ENCODE measurements around the gene BCAT1.
"Not testable (repeated sequence)": the region's sequence is repeated elsewhere in the genome, so short reads cannot be mapped to it uniquely, and the experiment has no call there.

The BCAT1 gene

GRCh38 chr12:24814379-24815113, 134.4 kb downstream of the BCAT1 start:
- CTCF ChIA-PET = interaction anchor here (1.9 kb wide), 1 partner anchor 20 kb away, joined by 4 read pairs; no protein-coding TSS in a partner anchor
- peak in 2 of 3 donors; percentile 42 to 56 for DNase-seq

DNA sequence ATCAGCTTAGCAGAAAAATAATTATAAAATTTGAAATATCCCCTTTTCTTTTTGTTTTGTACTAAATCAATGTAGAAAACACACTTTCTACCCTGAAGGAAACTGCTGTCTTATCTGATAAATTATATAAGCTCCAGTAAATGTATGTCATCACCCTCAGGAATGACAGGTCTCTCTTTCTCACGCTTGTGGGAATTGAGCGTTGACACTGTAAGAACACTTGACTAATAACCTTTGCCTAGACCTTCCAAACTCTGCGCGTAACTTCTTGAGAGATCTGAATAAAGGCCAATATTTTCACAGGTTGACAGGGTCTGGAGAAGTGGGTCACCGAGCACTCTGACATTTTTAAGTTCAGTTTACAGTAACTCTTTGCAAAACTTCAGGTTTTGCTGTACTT, 138.5 kb downstream of the BCAT1 start:
- Histone ChIP-seq H3K4me3 (ENCODE audit: control insufficient read depth in 1 of 7, extremely low read depth in 1 of 7, insufficient read depth in 4 of 7, low read depth in 2 of 7, low read length in 6 of 7) (no peak overlapping the region), H3K9me3 (ENCODE audit: control extremely low read depth in 1 of 5, control insufficient read depth in 4 of 5, insufficient read depth in 2 of 5, low read depth in 1 of 5, low read length in 4 of 5) (no peaks in the 10 kb centered on the region), H3K36me3 (ENCODE audit: control insufficient read depth in 4 of 4, insufficient read depth in 4 of 4, low read length in 3 of 4) (no peaks in the 10 kb centered on the region), H3K27ac (ENCODE audit: insufficient read depth in 1 of 2, low read depth in 1 of 2, low read length in 2 of 2, poor library complexity in 1 of 2, severe bottlenecking in 2 of 2) (no peak overlapping the region), H3K4me1 (ENCODE audit: control extremely low read depth in 1 of 4, control insufficient read depth in 4 of 4, insufficient read depth in 4 of 4, low read length in 3 of 4) (peaks cover 4 to 16% (median 8%) of the 10 kb centered on the region in 4 experiments), H3K27me3 (replicated peaks in 2 of 5; ENCODE audit: control insufficient read depth in 4 of 5, insufficient read depth in 5 of 5, low read length in 4 of 5) (no peaks in the 10 kb centered on the region)
- POLR2A ChIA-PET = no interaction called here
- no peak for DNase-seq
- 85% methylated on average over 4 of the region's 5 CpGs for WGBS (ENCODE audit: insufficient coverage)
- CTCF ChIA-PET = no interaction called here

More at GRCh38 chr12:24814379-24815113, 134.4 kb downstream of the BCAT1 start:
- no peaks in the 10 kb centered on the region for H3K27me3 ChIP-seq (replicated peaks in 2 of 5; ENCODE audit: control insufficient read depth in 4 of 5, insufficient read depth in 5 of 5, low read length in 4 of 5)
- H3K27ac ChIP-seq (ENCODE audit: insufficient read depth in 1 of 2, low read depth in 1 of 2, low read length in 2 of 2, poor library complexity in 1 of 2, severe bottlenecking in 2 of 2) = peak overlapping the region; percentile 39 to 51
- H3K36me3 ChIP-seq (ENCODE audit: control insufficient read depth in 4 of 4, insufficient read depth in 4 of 4, low read length in 3 of 4) = peaks cover 0 to 17% (median 11%) of the 10 kb centered on the region in 4 experiments
- H3K9me3 ChIP-seq (ENCODE audit: control extremely low read depth in 1 of 5, control insufficient read depth in 4 of 5, insufficient read depth in 2 of 5, low read depth in 1 of 5, low read length in 4 of 5) = no peaks in the 10 kb centered on the region
- 20% methylated on average over 1 of the region's 2 CpGs for WGBS (ENCODE audit: insufficient coverage)
- H3K4me1 ChIP-seq (ENCODE audit: control extremely low read depth in 1 of 4, control insufficient read depth in 4 of 4, insufficient read depth in 4 of 4, low read length in 3 of 4) = peaks cover 4 to 21% (median 9%) of the 10 kb centered on the region in 4 experiments
- peak overlapping the region in 6 of 7 experiments; percentile 24 to 65 (median 34) for H3K4me3 ChIP-seq (ENCODE audit: control insufficient read depth in 1 of 7, extremely low read depth in 1 of 7, insufficient read depth in 4 of 7, low read depth in 2 of 7, low read length in 6 of 7)
- POLR2A ChIA-PET = no interaction called here

DNA sequence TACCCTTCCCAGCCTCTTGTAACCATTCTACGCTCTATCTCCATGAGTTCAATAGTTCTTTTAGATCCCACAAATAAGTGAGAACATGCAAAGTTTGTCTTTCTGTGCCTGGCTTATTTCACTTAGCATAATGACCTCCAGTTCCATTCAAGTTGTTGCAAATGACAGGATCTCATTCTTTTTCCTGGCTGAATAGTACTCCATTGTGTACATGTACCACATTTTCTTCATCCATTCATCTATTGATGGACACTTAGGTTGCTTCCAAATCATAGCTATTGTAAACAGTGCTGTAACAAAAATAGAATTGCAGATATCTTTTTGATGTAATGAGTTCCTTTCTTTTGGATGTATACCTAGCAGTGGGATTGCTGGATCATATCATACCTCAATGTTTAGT, 139.6 kb downstream of the BCAT1 start:
- H3K36me3 ChIP-seq (ENCODE audit: control insufficient read depth in 4 of 4, insufficient read depth in 4 of 4, low read length in 3 of 4); H3K4me1 ChIP-seq (ENCODE audit: control extremely low read depth in 1 of 4, control insufficient read depth in 4 of 4, insufficient read depth in 4 of 4, low read length in 3 of 4); DNase-seq; H3K27ac ChIP-seq (ENCODE audit: insufficient read depth in 1 of 2, low read depth in 1 of 2, low read length in 2 of 2, poor library complexity in 1 of 2, severe bottlenecking in 2 of 2); H3K27me3 ChIP-seq (replicated peaks in 2 of 5; ENCODE audit: control insufficient read depth in 4 of 5, insufficient read depth in 5 of 5, low read length in 4 of 5); H3K4me3 ChIP-seq (ENCODE audit: control insufficient read depth in 1 of 7, extremely low read depth in 1 of 7, insufficient read depth in 4 of 7, low read depth in 2 of 7, low read length in 6 of 7); POLR2A ChIA-PET; H3K9me3 ChIP-seq (ENCODE audit: control extremely low read depth in 1 of 5, control insufficient read depth in 4 of 5, insufficient read depth in 2 of 5, low read depth in 1 of 5, low read length in 4 of 5); CTCF ChIA-PET: not testable (repeated sequence)
- no CpG with 5 or more reads among the region's 1 CpG for WGBS (ENCODE audit: insufficient coverage)

DNA sequence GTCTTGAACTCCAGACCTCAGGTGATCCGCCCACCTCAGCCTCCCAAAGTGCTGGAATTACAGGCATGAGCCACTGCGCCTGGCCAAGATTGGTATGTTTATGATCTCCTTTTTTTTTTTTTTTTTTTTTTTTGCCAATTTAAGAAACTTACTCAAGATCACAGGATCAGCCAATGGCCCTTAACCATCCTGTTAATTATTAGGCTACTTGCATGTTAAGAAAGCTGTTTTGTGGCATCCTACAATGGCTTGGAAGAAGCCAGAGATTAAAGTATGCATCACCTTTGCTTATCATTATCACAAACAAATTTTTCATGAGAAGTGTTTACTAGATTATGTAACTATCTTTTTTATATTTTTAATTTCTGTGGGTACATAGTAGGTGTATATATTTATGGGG, 140.2 kb downstream of the BCAT1 start:
- H3K4me1 ChIP-seq (ENCODE audit: control extremely low read depth in 1 of 4, control insufficient read depth in 4 of 4, insufficient read depth in 4 of 4, low read length in 3 of 4) = peaks cover 0 to 5% (median 3%) of the 10 kb centered on the region in 4 experiments
- H3K27me3 ChIP-seq (replicated peaks in 2 of 5; ENCODE audit: control insufficient read depth in 4 of 5, insufficient read depth in 5 of 5, low read length in 4 of 5) = no peaks in the 10 kb centered on the region
- no peak overlapping the region for H3K27ac ChIP-seq (ENCODE audit: insufficient read depth in 1 of 2, low read depth in 1 of 2, low read length in 2 of 2, poor library complexity in 1 of 2, severe bottlenecking in 2 of 2)
- CTCF ChIA-PET = interaction anchor here (0.8 kb wide), 1 partner anchor 33 kb away, joined by 3 read pairs; no protein-coding TSS in a partner anchor
- H3K4me3 ChIP-seq (ENCODE audit: control insufficient read depth in 1 of 7, extremely low read depth in 1 of 7, insufficient read depth in 4 of 7, low read depth in 2 of 7, low read length in 6 of 7) = no peak overlapping the region
- peaks cover 0 to 3% (median 3%) of the 10 kb centered on the region in 5 experiments for H3K9me3 ChIP-seq (ENCODE audit: control extremely low read depth in 1 of 5, control insufficient read depth in 4 of 5, insufficient read depth in 2 of 5, low read depth in 1 of 5, low read length in 4 of 5)
- no peaks in the 10 kb centered on the region for H3K36me3 ChIP-seq (ENCODE audit: control insufficient read depth in 4 of 4, insufficient read depth in 4 of 4, low read length in 3 of 4)
- POLR2A ChIA-PET = no interaction called here
- no CpG with 5 or more reads among the region's 2 CpGs for WGBS (ENCODE audit: insufficient coverage)
- DNase-seq = no peak

- ChIA-PET CTCF (no interaction called here), POLR2A (no interaction called here)
- no peak overlapping the region for H3K4me3 ChIP-seq (ENCODE audit: control insufficient read depth in 1 of 7, extremely low read depth in 1 of 7, insufficient read depth in 4 of 7, low read depth in 2 of 7, low read length in 6 of 7)
- peaks cover 0 to 15% (median 8%) of the 10 kb centered on the region in 5 experiments for H3K9me3 ChIP-seq (ENCODE audit: control extremely low read depth in 1 of 5, control insufficient read depth in 4 of 5, insufficient read depth in 2 of 5, low read depth in 1 of 5, low read length in 4 of 5)
- no peak for DNase-seq
- H3K27me3 ChIP-seq (replicated peaks in 2 of 5; ENCODE audit: control insufficient read depth in 4 of 5, insufficient read depth in 5 of 5, low read length in 4 of 5) = no peaks in the 10 kb centered on the region
- H3K36me3 ChIP-seq (ENCODE audit: control insufficient read depth in 4 of 4, insufficient read depth in 4 of 4, low read length in 3 of 4) = no peaks in the 10 kb centered on the region
- H3K4me1 ChIP-seq (ENCODE audit: control extremely low read depth in 1 of 4, control insufficient read depth in 4 of 4, insufficient read depth in 4 of 4, low read length in 3 of 4) = peaks cover 0 to 14% (median 10%) of the 10 kb centered on the region in 4 experiments
- H3K27ac ChIP-seq (ENCODE audit: insufficient read depth in 1 of 2, low read depth in 1 of 2, low read length in 2 of 2, poor library complexity in 1 of 2, severe bottlenecking in 2 of 2) = no peak overlapping the region
- WGBS (ENCODE audit: insufficient coverage) = no CpG with 5 or more reads among the region's 2 CpGs
Observed at GRCh38 chr12:24806386-24806785, 142.5 kb downstream of the BCAT1 start.

DNA sequence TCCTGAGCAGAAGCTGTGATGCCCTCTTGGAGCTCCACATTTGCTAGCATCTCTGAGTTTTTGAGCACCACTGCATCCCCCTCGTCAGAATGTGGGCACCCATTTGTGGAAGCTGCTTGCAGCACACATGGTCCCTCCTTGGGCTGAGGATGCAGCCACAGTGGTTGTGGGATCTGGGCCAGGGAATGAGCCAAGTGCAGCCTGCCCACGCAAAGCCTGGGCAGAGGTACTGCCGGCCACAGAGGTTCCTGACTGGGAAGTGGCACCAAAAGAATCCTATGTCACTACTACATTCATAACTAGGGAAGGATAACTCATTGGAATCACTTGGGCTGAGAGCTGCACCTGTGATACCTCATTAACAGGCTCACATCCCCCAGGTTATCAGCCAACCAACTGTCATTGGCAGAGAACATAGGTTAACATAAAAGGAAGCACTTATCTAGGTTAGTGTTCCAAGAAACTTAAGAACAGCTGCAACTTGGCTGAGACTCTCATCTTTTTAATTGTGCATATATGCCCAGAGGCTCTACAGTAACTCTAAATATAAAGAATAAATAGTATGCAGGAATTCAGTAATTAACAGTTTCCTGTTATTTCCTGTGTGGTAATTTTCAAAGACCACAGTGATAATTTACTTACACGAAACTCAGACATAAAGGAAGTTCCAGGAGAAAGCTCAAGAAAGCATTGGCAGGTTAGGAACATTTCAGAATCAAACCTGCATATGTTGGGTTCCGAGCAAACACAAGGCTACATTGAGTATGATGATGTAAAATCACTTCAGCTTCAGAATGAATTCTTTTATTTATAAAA, 145.3 kb downstream of the BCAT1 start:
- CTCF ChIA-PET = interaction anchor here (1.5 kb wide), 1 partner anchor 47 kb away, joined by 3 read pairs; no protein-coding TSS in a partner anchor

GRCh38 chr12:24798335-24798734, 150.6 kb downstream of the BCAT1 start:
- H3K27me3 ChIP-seq (replicated peaks in 2 of 5; ENCODE audit: control insufficient read depth in 4 of 5, insufficient read depth in 5 of 5, low read length in 4 of 5) = no peaks in the 10 kb centered on the region
- peaks cover 0 to 12% (median 5%) of the 10 kb centered on the region in 5 experiments for H3K9me3 ChIP-seq (ENCODE audit: control extremely low read depth in 1 of 5, control insufficient read depth in 4 of 5, insufficient read depth in 2 of 5, low read depth in 1 of 5, low read length in 4 of 5)
- ChIA-PET CTCF (no interaction called here), POLR2A (no interaction called here)
- peak; percentile 69 to 90 (median 81) for DNase-seq
- no peak overlapping the region for H3K27ac ChIP-seq (ENCODE audit: insufficient read depth in 1 of 2, low read depth in 1 of 2, low read length in 2 of 2, poor library complexity in 1 of 2, severe bottlenecking in 2 of 2)
- no peak overlapping the region for H3K4me3 ChIP-seq (ENCODE audit: control insufficient read depth in 1 of 7, extremely low read depth in 1 of 7, insufficient read depth in 4 of 7, low read depth in 2 of 7, low read length in 6 of 7)
- H3K4me1 ChIP-seq (ENCODE audit: control extremely low read depth in 1 of 4, control insufficient read depth in 4 of 4, insufficient read depth in 4 of 4, low read length in 3 of 4) = peaks cover 0 to 31% (median 24%) of the 10 kb centered on the region in 4 experiments
- no peaks in the 10 kb centered on the region for H3K36me3 ChIP-seq (ENCODE audit: control insufficient read depth in 4 of 4, insufficient read depth in 4 of 4, low read length in 3 of 4)

More for the DNA sequence above, 145.3 kb downstream of the BCAT1 start:
- Histone ChIP-seq H3K27me3 (replicated peaks in 2 of 5; ENCODE audit: control insufficient read depth in 4 of 5, insufficient read depth in 5 of 5, low read length in 4 of 5) (no peaks in the 10 kb centered on the region), H3K4me1 (ENCODE audit: control extremely low read depth in 1 of 4, control insufficient read depth in 4 of 4, insufficient read depth in 4 of 4, low read length in 3 of 4) (peaks cover 0 to 19% (median 11%) of the 10 kb centered on the region in 4 experiments), H3K9me3 (ENCODE audit: control extremely low read depth in 1 of 5, control insufficient read depth in 4 of 5, insufficient read depth in 2 of 5, low read depth in 1 of 5, low read length in 4 of 5) (peaks cover 0 to 15% (median 8%) of the 10 kb centered on the region in 5 experiments), H3K36me3 (ENCODE audit: control insufficient read depth in 4 of 4, insufficient read depth in 4 of 4, low read length in 3 of 4) (no peaks in the 10 kb centered on the region), H3K4me3 (ENCODE audit: control insufficient read depth in 1 of 7, extremely low read depth in 1 of 7, insufficient read depth in 4 of 7, low read depth in 2 of 7, low read length in 6 of 7) (peak overlapping the region in 3 of 7 experiments; percentile 6 to 19 (median 10)), H3K27ac (ENCODE audit: insufficient read depth in 1 of 2, low read depth in 1 of 2, low read length in 2 of 2, poor library complexity in 1 of 2, severe bottlenecking in 2 of 2) (no peak overlapping the region)
- POLR2A ChIA-PET = no interaction called here
- peak in 2 of 3 donors; percentile 63 to 72 for DNase-seq
- 29% methylated on average over 2 of the region's 5 CpGs for WGBS (ENCODE audit: insufficient coverage)
